Erythroblast (primary cell): ENCODE data around the gene VPS39.

ENCODE experiments used
- GATA1 ChIP-seq: IDR thresholded peaks from 2 replicates; pipeline ENCODE4 v1.6.1; 2011; ENCODE audit warnings: low read depth, mild to moderate bottlenecking, control low read depth, low read length, moderate library complexity
- POLR2A ChIP-seq: IDR thresholded peaks from 2 replicates; pipeline ENCODE4 v1.6.1; 2011; ENCODE audit warnings: mild to moderate bottlenecking, low read length

DNA sequence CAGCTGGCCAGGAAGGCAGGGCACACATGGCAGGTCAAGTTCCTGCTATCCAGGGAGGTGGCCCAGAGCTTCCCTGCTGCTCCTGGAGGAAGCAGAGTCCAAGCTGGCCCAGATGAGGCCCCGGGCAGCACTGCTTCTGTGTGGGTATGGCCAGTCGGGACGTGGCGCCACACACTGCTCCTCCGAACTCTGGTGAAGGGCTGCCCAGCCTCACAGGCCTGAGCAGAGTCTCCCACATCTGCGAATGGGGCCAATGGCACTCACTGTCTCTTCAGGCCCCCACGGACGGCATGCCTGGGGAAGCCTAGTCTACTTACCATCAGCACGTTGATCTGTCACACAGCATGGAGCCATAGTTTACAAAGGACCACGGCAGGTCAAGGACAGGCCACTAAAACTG, 49.2 kb downstream of the VPS39 start:
- TF ChIP-seq POLR2A (no peak), GATA1 (no peak)
